Putamen (tissue), 1 donor: Measurements from ENCODE around the gene CRAT.
A peak's percentile ranks its signal among the peaks of the same experiment; 100 is the strongest.

Experiments used
- DNase-seq: peaks from one replicate; pipeline ENCODE4 v3.0.0-alpha.2; 2016; ENCODE audit warnings: low spot score

CRAT gene

DNA sequence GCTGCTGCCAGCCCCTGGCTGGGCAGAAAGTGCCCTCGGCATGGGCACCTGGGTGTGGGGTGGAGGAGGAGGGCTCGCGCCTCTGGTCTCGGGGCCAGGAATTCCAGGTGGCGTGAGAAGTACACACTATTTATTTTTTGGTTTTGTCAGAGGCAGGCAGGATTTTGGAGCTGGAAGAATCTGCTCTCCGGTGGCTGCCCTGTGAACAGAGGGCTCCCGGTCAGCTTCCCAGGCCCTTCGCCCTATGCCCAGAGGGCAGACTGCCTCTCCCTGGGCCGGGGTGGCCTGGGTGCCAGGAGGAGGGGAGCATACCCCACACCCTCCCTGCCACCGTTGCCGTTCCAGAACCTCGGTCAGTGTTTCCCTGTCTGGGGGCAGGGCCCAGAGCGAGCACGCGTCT is 21.3 kb downstream of the CRAT start:
- no peak for DNase-seq

DNA sequence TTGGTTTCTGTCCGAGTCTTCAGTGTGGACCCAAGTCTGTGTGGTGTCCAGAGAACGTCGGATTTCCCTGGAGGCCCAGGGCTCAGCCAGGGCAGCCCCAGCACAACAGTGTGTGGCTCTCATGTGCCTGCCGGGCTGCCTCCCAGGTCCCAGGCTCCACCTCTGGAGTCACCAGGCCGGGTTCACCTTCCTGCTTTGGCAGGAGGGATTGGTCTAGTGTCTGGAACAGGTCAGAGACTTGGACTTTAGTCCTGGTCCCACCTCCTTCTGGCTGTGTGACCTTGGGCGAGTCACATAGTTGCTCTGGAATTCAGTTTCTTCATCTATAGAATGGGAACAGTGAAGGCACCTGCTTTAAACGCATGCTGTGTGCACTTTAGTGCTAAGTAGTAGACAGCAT is 26.5 kb downstream of the CRAT start:
- DNase-seq: no peak

GRCh38 chr9:129081388-129081904 is 29.1 kb downstream of the CRAT start:
- DNase-seq: no peak

DNA sequence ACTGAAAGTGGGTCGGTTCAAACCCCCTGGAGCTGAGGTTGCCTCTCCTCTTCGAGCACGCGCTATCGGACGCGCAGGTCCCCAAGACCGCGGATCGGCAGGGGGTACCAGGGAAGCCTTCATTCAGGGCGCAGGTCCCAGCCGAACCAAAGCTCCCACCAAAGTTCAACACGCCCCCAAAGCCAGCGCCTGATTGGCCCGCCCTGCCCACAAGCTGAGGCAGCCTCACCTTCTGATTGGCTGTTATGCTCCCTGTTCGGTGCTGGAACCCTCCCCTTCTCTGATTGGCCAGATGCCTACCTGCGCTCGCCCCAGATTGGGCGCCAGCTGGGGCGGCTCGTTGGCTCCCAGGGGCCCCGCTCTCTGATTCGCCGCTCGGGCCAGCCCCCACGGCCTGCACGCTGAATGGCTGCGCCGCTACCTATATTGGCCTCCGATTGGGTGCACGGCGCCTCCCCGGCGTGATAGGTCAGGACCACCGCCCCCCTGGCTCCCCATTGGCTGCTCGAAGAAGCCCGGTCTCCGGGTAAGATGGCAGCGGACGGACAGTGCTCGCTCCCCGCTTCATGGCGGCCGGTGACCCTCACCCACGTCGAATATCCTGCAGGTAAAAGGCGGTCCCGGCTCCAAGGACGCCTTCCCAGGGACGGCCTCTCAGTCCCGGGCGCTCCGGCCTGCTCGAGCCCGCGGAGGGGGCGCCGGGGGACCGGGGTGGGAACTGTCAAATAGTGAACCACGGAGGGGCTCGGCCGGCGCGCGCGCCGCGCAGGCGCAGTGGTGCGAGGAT is 29.8 kb downstream of the CRAT start, which contains the start of gene DOLPP1:
Gene DOLPP1, plus strand, starts transcription at position 511 of the 787 bp plus-strand sequence. Its CDS starts 21 bp downstream, at position 532.
- DNase-seq: peak; percentile 99

DNA sequence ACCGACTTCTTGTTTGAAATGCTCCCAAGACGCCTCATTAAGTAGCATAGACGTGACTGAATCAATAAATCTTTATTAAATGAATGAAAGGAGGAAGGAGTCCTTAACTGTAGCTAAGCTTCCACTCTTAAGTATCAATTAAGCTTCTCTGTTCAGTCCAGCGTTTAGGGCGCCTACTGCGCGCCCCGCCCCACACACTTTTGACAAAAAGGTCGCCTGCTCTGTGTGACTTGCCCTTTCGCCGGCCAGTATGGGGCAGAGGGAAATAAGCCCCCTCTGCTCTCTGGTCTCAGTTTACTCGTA is 30.3 kb downstream of the CRAT start:
- DNase-seq: no peak

GRCh38 chr9:129079829-129080228 is 30.8 kb downstream of the CRAT start:
- DNase-seq: no peak

GRCh38 chr9:129078691-129079503 is 31.7 kb downstream of the CRAT start:
- DNase-seq: no peak

DNA sequence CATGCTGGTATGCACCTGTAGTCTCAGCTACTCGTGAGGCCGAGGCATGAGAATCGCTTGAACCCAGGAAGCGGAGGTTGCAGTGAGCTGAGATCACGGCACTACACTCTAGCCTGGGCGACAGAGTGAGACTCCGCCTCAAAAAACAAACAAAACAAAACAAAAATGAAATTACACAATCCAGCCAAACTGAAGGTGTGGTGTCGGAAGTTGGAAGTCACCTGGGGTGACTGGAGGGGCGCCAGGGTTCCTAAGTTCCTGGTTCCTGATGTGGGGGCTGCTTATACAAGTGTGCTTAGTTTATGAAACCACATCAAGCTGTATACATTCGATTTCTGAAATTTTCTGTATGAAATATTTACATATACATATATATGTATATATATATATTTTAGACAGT is 33.4 kb downstream of the CRAT start:
- no peak for DNase-seq

GRCh38 chr9:129076640-129077037 is 34.0 kb downstream of the CRAT start:
- DNase-seq: no peak

GRCh38 chr9:129075996-129076639 is 34.5 kb downstream of the CRAT start:
- no peak for DNase-seq

GRCh38 chr9:129074106-129074505 is 36.5 kb downstream of the CRAT start:
- DNase-seq: no peak

- DNase-seq: no peak
Observed at GRCh38 chr9:129073404-129073803, 37.2 kb downstream of the CRAT start.

DNA sequence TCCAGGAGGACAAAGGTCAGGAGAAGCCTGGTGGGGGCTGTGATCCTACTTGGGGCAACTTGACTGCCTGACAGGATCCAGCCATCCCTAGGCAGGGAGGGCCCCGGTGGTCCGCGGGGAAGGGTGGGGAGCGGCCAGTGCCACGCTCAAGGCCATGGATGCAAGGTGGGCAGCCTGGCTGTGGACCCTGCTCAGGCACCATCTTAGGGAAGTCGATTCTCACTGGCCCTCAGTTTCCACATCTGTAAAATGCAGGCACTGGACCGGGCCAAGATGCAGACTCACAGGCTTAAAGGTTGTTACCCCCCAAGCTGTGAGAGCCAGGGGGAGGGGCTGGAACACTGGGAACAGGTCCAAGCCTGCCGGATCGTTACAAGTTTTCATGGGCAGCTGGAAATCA is 38.4 kb downstream of the CRAT start:
- DNase-seq: no peak

- no peak for DNase-seq
Observed at GRCh38 chr9:129071526-129072126, 39.0 kb downstream of the CRAT start.

DNA sequence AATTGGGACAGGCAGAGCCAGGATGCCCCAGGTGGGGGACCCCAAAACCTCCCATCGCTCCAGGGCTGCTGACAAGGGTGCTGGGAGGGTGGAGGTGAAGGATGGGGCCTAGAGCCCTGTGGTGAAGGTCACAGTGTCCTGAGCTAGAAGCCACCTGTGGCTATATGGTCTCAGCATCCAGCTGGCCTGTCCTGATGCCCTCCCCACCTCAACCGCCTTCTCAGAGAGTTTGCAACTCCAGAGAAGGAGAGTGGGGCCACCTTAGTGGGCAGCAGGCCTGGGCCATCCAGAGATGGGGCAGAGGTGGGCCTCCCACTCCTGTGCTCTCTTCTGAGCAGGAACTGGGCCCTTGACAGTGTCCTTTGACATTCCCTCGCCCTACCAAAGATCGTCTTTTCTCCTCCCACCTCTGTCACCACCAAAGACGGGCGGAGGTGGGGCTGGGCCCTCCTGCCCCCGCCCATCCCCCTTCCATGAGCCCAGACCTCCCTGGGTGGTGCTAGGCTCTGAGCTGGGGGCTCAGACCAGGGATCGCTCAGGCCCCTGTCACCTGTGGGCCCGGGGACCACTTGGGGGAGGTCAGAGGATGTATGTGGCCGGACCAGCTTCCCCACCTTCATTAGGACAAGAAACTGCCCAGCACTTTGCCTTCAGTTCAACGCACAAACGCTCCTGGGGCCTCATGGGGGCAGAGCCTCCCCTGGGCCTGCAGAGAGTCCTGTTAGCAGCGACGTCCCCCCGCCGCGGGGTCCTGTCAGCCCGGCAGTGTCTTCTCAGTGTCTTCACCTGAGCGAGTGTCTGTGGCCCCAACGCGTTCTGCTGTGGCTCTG is 39.7 kb downstream of the CRAT start:
- no peak for DNase-seq

DNA sequence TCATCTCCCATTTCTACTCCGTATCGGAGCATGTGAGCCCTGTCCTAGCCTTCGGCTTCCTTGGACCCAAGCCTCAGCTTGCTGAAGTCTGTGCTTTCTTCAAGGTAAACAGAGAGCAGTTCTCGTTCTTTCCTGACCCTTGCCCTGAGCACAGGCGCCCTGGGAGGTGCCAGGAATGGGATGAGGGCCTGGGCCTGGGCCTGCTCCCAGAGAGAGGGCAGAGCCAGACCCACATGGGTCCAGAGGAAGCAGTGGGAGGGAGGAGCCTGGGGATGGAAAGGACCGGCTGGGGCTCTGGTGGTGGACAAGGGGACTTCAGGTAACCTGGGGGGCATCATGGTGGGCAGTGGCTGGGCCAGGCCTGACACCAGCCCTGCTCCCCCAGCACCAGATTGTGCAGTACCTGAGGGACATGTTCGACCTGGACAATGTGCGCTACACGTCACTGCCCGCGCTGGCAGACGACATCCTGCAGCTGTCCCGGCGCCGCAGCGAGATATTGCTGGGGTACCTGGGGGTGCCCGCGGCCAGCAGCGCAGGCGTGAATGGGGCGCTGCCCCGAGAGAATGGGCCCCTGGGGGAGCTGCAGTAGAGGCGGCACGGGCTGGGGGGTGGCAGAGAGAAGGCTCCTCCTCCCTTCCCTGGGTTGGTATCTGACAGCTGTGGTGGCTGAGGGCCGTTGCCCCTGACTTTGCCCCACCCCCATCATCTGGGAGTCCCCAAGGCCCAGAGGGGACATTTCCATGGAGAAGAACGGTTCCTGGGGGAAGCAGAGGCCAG is 40.5 kb downstream of the CRAT start:
- DNase-seq: no peak

DNA sequence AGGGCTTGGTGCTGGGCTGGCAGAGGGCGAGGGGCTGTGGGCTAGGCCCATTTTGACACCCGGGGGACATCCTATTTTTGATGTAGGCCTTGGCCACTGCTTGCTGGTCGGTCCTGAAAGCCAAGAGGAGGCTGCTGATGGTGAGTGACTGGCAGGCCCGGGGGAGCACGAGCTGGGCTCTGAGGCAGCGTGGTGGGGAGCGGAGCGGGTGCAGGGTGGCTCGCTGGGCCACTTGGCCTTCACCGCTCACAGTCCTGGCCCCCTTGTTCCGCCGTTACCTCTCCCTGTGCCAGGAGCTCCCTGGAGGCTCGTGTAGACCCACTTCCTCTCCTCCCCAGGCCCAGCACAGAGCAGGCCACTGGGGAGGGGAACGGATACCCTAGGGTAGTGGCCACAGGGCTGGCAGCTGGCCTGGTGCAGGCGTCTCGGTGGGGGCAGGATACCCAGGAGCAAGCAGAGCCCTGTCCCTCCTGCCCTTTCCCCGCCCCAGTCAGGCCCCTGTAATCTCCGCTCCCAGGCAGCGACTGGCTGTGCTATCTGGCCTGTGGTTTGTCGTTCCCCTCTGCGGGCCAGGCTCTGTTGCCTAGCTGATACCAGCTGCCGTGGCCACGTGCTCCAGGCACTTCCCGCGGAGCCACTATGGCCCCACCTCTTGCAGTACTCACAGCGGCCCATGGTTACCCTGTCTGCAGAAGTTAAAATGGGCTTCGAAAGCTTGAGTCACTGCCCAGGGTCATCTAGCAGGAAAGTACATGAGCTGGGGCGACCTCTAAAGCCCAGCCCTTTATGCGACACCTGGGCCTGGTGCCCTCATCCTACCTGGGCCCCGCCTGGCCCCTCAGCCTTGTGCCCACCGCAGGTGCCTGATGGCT is 41.4 kb downstream of the CRAT start:
- peak; percentile 24 for DNase-seq

GRCh38 chr9:129068110-129068509 is 42.5 kb downstream of the CRAT start:
- DNase-seq: no peak

DNA sequence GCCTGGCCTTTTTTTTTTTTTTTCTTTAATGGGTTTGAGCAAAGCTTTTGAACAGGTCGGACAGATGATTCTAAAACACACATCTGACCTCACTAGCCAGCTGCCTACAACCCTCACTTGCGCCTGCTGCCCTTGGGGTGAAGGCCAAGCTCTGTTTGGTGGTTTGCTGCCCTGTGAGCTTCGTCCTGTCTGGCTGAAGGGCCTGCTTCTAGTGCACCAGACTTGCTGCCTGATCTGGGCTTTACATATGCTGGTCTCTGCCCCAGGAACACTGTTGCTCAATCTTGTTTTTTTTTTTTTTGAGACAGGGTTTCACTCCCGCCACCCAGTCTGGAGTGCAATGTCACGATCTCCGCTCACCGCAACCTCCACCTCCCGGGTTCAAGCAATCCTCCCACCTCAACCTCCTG is 46.1 kb downstream of the CRAT start:
- DNase-seq: no peak

- DNase-seq: no peak
Observed at GRCh38 chr9:129063061-129063460, 47.5 kb downstream of the CRAT start.
